GM03348 (cell line): ENCODE measurements around the gene PDPN.

ENCODE experiments used
- DNase-seq: peaks from one replicate; pipeline ENCODE4 v3.0.0; 2012; ENCODE audit warnings: low spot score

Gene PDPN

DNA sequence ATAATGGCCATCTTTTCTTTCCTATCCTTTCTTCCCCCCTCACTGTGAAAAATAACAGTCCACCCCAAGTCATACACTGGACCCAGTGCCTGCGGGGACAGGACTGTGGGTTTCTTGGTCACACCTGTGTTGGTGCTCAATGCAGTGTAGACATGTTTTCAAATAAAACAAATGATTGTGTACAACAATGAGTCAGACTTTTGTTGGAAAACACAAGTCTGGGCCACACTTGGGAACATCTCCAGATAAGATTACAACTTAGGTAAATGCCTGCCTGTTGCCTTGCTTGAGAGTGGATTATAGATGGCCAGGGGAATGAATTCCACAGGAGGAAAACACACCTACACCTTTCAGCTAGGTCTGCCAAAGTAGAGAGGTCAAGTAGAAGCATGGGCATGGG is 34.1 kb downstream of the PDPN start:
- no peak for DNase-seq

DNA sequence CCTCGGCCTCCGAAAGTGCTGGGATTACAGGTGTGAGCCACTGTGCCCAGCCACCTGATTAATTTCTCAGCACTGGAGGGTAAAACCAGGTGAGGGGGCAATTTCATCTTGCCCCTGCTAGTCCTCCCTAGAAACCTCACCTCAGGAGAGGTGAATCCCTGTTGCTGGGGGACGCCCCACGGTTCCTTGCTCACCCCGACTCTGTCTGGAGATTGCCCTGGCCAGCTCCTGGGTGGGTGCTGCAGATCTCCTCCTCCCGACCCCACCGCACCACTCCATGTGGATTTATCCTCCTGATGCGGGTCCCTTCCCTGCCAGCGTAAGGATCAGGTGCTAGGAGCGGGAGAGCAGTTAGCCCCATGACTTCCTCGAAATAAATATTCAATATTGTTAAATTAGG is 34.9 kb downstream of the PDPN start:
- DNase-seq, result no peak

DNA sequence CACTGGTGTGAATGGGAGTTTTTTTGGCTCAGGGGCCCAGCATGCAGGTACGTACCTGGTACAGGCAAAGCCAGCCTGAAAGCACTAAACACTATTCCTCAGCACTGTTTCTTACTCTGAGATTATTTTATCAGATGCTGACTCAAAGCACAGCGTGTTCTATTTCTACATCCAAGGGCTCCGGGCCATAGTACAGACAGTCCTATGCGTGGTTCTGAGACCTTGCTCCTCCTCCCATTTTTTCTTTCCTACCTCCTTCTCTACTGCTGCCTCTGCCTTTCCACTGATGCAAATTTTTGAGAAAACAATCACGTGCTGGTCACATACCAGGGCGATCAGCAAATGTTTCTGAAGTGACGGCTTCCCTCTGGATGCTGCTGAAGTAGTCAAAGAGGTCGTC is 36.3 kb downstream of the PDPN start:
- DNase-seq, result no peak

DNA sequence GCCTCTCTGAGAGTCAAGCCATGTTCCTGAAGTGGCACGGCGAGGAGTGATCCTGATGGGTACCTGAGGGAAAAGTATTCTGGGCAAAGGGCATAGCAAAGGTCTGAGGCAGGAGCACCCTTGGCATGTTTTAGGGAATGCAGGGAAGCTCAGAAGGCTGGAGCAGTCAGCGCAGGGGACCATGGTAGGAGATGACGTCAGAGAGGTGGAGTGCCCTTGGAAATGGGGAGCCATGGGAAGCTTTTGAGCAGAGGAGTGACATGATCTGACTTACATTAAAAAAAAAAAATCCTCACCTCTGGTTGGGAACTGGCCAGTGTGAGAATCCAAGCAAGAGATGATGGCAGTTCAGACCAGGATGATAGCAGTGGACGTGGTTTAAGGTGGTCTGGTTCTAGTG is 37.2 kb downstream of the PDPN start:
- no peak for DNase-seq

DNA sequence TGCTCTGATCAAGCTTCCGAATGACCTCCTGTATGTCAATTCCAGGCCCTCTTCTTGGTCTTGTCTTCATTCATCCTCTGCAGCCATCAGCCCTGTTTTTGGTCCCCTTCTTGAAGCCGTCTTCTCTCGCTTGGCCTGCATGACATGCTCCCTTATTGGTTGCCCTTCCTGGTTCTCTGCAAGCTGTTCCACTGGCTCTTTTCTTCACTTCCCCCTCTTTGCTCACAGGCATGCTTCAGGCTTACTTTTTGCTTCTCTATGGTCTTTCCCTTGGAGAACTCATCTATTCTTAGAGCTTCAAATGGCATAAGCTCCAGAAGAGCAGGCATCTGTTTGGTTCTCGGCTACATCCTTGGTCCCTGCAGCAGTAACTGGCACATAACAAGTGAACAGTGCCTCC is 38.8 kb downstream of the PDPN start:
- DNase-seq, result no peak

DNA sequence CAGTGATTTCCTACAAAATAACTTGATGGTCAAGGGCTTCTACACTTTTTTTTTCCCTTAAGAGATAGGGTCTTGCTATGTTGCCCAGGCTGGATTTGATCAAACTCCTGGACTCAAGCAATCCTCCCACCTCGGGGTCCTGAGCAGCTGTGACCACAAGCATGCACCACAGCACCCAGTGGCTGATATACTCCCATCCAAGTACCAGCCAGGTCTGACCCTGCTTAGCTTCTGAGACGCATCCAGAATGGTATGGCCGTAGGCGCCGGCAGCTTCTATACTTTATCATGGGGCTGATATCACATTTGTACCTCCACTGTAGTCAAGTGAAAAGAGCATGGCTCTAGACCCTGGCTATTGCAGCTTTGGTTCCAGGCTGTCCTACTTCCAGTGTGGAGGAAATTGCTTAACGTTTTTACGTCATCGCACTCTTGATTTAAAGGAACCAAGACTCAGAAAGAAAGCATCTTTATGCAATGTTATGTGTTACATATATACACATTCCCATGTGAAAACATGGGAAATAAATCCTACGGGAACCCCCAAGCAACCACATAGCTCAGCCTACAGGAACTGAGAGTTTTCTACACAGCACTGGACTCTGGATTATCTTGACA is 39.5 kb downstream of the PDPN start:
- DNase-seq, result no peak

DNA sequence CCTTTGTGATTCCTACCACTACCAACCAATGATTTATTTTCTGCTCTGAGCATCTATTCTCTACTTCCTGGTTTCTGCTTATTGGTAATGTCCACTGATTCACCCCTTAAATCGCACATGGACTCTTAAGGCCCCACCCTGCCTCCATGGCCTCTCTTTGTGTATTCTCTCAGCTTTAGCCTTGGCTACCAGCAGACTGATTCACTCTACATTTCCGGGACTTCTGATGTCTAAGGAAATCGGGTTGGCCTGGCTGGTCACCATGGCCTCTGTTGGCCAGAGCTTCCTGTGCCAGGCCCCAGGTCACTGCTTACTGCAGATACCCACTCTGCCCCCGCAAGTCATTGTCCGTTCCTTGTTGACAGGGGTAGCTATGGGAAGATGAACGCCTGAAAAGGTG is 40.9 kb downstream of the PDPN start:
- DNase-seq, result no peak

DNA sequence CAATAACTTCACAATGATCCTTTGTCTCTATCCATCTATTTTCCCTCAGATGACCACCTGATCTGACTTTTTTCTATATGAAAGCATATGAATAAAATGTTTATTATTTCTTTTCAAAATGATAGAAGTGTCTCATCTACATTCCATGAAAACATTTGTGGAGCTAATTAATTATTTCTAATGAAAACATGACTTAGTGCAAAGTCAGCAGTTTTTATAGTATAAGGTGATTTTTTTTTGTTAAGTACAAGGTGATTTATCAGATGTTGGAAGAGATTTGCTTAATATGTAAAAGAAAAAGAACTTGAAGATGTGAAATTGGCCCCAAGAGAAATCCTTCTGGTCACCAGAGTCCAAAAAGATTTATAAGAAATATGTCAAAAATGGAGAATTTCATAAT is 43.5 kb downstream of the PDPN start:
- DNase-seq, result no peak

DNA sequence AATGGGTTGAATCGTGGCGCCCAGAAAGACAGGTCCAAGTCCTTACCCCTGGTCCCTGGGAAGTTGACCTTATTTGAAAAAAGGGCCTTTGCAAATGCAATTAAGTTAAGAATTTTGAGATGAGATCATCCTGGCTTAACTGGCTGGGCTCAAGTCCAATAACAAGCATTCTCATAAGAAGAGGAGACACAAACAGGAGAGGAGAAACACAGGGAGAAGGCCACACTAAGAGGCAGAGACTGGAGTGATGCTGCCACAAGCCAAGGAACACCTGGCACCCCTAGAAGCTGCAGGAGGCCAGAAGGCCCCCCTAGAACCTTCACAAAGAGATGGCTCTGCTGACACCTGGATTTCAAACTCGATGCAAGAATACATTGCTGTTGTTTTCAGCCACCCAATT is 44.6 kb downstream of the PDPN start:
- no peak for DNase-seq

DNA sequence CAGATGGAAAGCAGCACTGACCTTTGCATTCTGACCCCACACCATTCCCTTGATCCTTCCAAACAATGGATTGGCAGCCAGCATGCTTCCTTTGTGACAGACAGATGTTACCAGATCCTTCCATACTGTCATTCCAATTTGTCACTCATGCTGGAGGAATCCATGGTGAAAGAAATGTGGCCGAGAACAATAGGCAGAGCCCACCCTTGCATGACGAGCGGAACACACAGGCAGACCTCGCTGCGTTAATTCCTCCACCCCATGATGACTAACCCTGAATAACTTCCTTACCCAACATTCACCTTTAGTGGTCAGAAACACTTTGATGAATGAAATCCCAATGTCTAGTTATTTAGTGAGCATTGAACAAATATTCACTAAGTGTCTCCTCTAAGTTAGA is 45.1 kb downstream of the PDPN start:
- no peak for DNase-seq

DNA sequence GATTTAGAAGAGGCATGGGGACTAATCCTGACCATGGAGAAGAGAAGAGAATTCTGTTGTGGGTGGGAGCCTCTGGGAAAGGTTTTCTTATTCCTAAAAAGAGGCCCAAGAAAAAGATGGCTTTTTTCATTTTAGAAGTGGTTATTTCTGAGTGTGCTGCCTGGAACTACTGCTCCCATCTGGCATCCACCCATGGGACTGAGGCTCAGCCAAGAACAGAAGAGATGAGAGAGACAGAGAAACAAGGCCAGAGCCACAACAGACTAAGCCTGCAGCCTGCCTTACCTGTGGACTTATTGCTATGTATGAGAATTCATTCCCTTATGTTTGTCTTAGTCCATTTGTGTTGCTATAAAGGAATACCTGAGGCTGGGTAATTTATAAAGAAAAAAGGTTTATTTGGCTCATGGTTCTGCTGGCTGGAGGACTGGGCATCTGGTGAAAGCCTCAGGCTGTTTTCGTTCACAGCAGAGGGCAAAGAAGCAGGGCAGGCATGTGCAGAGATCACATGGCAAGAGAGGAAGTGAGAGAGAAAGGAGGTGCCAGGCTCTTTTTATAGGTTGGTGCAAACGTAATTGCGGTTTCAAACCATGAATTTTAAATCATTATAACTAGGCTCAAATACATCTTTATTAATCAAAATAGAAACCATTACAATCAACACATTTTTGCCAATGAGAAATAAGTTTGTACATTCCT is 58.8 kb downstream of the PDPN start:
- DNase-seq, result no peak

DNA sequence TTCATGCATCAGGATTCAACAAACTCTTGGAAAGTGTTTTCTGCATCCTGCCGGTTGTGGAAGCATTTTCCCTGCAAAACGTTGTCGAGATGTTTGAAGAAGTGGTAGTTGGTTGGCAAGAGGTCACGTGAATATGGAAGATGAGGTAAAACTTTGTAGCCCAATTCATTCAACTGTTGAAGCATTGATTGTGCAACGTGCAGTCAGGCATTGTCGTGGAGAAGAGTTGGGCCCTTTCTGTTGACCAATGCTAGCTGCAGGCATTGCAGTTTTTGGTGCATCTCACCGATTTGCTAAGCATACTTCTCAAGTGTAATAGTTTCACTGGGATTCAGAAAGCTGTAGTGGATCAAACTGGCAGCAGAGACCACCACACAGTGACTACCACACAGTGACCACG is 59.4 kb downstream of the PDPN start:
- DNase-seq, result no peak

DNA sequence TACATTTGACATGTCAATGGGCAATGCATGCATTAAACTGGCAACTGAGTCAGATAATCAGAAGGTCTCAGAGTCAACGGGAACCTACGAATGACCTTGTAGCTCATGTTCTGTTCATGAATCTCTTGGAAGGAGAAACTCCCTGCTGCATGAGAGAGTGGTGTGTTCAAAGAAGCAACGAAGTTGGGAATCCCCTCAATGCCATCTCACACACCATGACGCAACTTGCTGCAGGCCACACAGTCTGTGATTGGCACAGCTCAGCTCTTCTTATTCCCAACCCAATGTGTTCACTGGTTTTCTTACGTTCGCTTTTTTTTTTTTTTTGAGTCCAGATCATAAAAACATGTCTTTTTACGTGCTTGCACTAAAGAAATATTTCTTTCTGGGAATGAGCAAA is 62.9 kb downstream of the PDPN start:
- no peak for DNase-seq

DNA sequence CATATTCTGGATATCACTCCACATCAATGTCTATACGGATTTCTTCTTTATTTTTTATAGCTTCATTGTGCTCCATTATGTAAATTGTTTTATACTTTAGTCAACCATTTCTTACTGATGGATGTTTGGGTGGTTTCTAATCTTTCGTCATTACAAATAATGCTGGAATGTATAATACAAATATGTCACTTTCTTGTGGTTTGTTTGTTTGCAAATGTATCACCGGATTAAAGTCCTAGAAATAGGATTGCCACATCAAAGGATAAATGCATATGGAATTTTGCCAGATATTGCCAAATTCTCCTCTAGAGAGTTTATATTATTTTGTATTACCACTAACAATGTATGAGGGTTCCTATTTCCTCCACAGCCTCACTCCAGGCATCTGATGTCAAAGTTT is 67.6 kb downstream of the PDPN start:
- DNase-seq, result no peak

DNA sequence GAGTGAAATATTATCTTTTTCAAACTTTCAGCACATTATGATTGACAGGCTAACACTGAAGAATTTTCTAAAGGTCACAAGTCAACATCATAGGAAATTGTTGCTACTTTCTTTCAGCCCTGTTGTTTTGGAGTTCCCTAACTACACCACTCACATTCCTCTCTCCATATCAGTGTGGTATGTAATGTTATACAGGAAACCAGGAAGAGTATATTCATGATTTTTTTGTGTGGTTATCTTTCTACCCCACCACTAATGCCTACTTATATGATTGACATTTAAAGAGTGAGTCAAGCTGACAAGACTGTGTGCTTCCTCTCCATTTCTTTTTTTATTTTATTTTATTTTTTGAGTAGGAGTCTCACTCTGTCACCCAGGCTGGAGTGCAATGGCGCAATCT is 68.6 kb downstream of the PDPN start:
- DNase-seq, result no peak

DNA sequence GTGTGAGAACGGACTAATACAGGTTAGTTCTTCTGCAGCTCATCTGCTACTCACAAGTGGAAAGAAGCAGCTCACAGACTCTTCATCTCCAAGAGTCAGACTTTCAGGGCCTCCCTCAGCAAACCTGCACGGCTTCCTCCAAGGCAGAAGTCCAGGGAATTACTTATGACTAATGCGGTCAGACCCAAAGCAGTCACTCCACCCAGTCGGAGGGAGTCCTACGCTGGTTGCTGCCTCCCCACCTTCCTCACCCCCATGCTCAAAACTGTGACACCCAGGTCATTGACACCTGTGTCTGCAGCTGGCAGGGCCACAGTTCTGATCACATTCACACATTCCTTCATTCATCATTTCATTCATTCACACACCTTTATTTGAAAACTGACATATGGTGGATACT is 77.9 kb downstream of the PDPN start:
- peak; percentile 86 for DNase-seq

DNA sequence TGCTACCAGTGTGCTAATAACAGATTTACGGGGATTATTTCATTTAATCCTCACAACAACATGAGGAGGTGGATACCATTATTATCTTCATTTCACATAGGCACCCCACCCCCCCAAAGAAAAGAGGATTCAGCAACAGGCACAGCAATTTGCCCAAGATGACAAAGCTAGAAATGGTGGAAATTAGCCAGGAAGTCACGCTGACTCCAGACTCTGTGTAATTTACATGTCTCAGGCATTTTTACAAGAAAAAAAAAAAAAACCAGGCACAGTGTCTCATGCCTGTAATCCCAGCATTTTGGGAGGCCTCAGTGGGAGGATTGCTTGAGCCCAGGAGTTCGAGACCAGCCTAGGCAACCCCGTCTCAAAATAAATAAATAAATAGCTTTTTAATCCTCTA is 78.9 kb downstream of the PDPN start:
- DNase-seq, result peak; percentile 79

DNA sequence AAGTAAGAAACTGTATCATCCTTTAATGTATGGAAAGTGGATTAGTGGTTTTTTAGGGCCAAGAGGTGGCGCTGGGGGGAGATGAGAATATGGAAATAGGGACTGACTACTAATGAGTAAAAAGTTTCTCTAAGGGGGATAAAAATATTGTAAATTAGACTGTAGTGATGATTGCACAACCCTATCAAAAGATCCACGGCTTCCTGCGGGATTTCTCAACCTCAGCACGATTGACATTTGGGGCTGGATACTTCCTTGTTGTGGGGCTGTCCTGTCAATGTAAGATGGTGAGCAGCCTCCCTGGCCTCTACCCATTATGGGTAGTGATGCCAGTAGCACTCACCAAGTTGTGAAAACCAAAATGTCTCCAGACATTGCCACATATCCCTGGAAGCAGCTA is 80.3 kb downstream of the PDPN start:
- no peak for DNase-seq

DNA sequence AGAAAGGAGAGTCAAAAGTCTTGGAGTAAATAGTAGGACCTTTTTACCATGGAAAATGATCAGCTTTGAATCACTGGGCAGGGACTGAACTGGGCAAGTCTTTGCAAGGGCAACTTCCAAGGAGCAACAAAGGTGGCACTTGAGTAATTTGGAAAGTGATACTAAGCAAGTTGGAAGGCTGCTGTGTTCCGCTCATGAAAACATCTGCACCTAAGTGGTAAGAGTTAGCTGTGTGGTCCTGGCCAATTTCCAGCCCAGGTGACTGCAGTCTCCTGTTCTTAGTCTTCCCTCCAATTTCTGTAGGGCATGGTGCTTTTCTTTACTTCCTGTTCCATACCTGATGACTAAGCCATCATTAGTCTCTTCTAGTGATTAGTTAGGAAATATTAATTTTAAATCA is 80.8 kb downstream of the PDPN start:
- DNase-seq, result no peak

DNA sequence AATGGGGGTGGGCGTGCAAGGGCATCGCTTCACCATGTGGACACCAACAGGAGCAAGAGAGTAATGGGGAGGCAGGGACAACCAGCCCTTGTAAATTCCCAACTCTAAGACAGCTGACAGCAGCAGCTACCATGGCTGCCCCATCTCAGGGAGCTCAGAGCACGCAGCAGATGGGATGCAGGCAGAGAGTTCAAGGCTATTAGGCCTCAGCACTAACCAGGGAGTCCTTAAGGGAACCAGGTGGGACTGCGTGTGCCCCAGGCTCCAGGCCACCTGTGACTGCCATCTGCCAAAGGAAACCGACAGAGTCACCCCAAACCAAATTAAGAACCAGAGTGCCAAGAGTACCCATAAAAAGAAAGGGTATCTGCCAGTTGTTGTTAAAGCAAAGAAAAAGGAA is 82.7 kb downstream of the PDPN start:
- DNase-seq, result no peak
